Measurements from ENCODE around the gene LUC7L2.

GRCh38 chr7:139422126-139422525, 62.4 kb downstream of the LUC7L2 start:
- TF ChIP-seq CTCF (IDR thresholded peaks at IDR 0.05; ENCODE audit: insufficient read depth, low read length), result no peak
- no peak for TF ChIP-seq GABPA (IDR thresholded peaks at IDR 0.05; ENCODE audit: low read depth)
- TF ChIP-seq POLR2AphosphoS5 (IDR thresholded peaks at IDR 0.05; ENCODE audit: low read depth), result no peak
- TF ChIP-seq REST (IDR thresholded peaks at IDR 0.05; ENCODE audit: insufficient replicate concordance, low read depth), result no peak
- no peak for TF ChIP-seq SPI1 (IDR thresholded peaks at IDR 0.05; ENCODE audit: borderline replicate concordance, low read depth)
